Measurements from ENCODE around the gene CHM. TPM values are rescaled to one million over a fixed set of nuclear protein-coding genes. Genes with fewer than 3 reads are reported as not detected.

Gene CHM
- total and polyA plus RNA-seq, 2 of the 8 experiments (the other 6 are each of a cell fraction or from before 2014, with no cell fraction given): 8.6 to 15.5 TPM

- no peak for TF ChIP-seq CHD7 (IDR thresholded peaks at IDR 0.05; ENCODE audit: insufficient replicate concordance, low read length)
- TF ChIP-seq RNF2 (IDR thresholded peaks at IDR 0.05; ENCODE audit: borderline replicate concordance, low read depth, low read length, missing control alignments, poor library complexity, severe bottlenecking): no peak
These were observed 7.5 kb downstream of the CHM start (continued) for GRCh38 chrX:86039625-86040568.
